ENCODE measurements around the gene PHF21B. TPM values are rescaled to one million over a fixed set of nuclear protein-coding genes. Genes with fewer than 3 reads are reported as not detected.

Gene PHF21B
- total and polyA plus RNA-seq, 12 donors: 0.07 to 0.98 (median 0.50) TPM; not detected in 4

GRCh38 chr22:45006111-45006963, 3.5 kb downstream of the PHF21B start:
- Histone ChIP-seq H3K27me3 (peaks cover 0 to 81% (median 59%) of the 10 kb centered on the region in 7 donors), H3K4me1 (peaks cover 0 to 38% (median 26%) of the 10 kb centered on the region in 9 donors)
- no peak for TF ChIP-seq CTCF (IDR thresholded peaks at IDR 0.05)

GRCh38 chr22:45001653-45002052, 8.2 kb downstream of the PHF21B start:
- Histone ChIP-seq H3K27me3 (peaks cover 0 to 41% (median 30%) of the 10 kb centered on the region in 7 donors), H3K9me3 (no peaks in the 10 kb centered on the region), H3K4me3 (no peak overlapping the region), H3K27ac (no peak overlapping the region), H3K36me3 (no peaks in the 10 kb centered on the region), H3K4me1 (peaks cover 0 to 13% (median 1%) of the 10 kb centered on the region in 9 donors)
- DNase-seq (no peak), ATAC-seq (no peak)
- intact Hi-C loops (cut with DNase I): no loop called here
- WGBS, 2 donors: 92 to 96% methylated on average over 15 of the region's 15 CpGs
- no peak for TF ChIP-seq CTCF (IDR thresholded peaks at IDR 0.05)

More at GRCh38 chr22:45006111-45006963, 3.5 kb downstream of the PHF21B start:
- DNase-seq (no peak), ATAC-seq (no peak)
- intact Hi-C loops (cut with DNase I): no loop called here
- Histone ChIP-seq H3K36me3 (no peaks in the 10 kb centered on the region), H3K9me3 (no peaks in the 10 kb centered on the region), H3K27ac (peak overlapping the region in 6 of 10 donors; percentile 11 to 74 (median 50)), H3K4me3 (peak overlapping the region; percentile 18 to 68 (median 56))
- 5 to 7% methylated on average over 21 of the region's 21 CpGs for WGBS, 2 donors

- Histone ChIP-seq H3K27me3 (peaks cover 0 to 28% (median 21%) of the 10 kb centered on the region in 7 donors), H3K4me3 (no peak overlapping the region), H3K9me3 (no peaks in the 10 kb centered on the region), H3K36me3 (no peaks in the 10 kb centered on the region), H3K4me1 (peaks cover 0 to 2% (median 0%) of the 10 kb centered on the region in 9 donors), H3K27ac (no peak overlapping the region)
- intact Hi-C loops (cut with DNase I): no loop called here
- WGBS, 2 donors: 91% methylated on average over 14 of the region's 14 CpGs
- DNase-seq: no peak
- no peak for ATAC-seq
- TF ChIP-seq CTCF (IDR thresholded peaks at IDR 0.05): no peak
Observed at GRCh38 chr22:45000330-45000729, 9.5 kb downstream of the PHF21B start.

- TF ChIP-seq CTCF (IDR thresholded peaks at IDR 0.05): no peak
- WGBS, 2 donors: 79 to 80% methylated on average over 13 of the region's 13 CpGs
- H3K27me3 ChIP-seq: peaks cover 0 to 23% (median 15%) of the 10 kb centered on the region in 7 donors
- no peak overlapping the region for H3K4me3 ChIP-seq
- no peaks in the 10 kb centered on the region for H3K36me3 ChIP-seq
- intact Hi-C loops (cut with DNase I): no loop called here
- no peak for DNase-seq
- no peaks in the 10 kb centered on the region for H3K9me3 ChIP-seq
- no peak overlapping the region for H3K27ac ChIP-seq
- peaks cover 0 to 8% (median 2%) of the 10 kb centered on the region in 9 donors for H3K4me1 ChIP-seq
- ATAC-seq: no peak
Observed at GRCh38 chr22:44999687-45000086, 10.1 kb downstream of the PHF21B start.

Measured in heart right ventricle (tissue), 16 donors.